Epithelial cell of esophagus (primary cell): ENCODE measurements around the gene CYP2W1.
A peak's percentile ranks its signal among the peaks of the same experiment; 100 is the strongest.

Experiments
- DNase-seq: peaks from one replicate; pipeline ENCODE4 v3.0.0; 2010; ENCODE audit warnings: low read depth
- H3K4me3 ChIP-seq: 2 replicates; pipeline ENCODE4 v1.5.1; 2011; ENCODE audit warnings: mild to moderate bottlenecking, low read length, control low read depth
- TF ChIP-seq, protein P1 (sequence below): IDR thresholded peaks from 2 replicates; pipeline ENCODE4 v1.5.1; 2011; ENCODE audit warnings: low read depth, mild to moderate bottlenecking, low read length, control low read depth, inconsistent platforms; ENCODE audit not compliant: insufficient read depth; ENCODE audit errors: missing control alignments

Gene CYP2W1

DNA sequence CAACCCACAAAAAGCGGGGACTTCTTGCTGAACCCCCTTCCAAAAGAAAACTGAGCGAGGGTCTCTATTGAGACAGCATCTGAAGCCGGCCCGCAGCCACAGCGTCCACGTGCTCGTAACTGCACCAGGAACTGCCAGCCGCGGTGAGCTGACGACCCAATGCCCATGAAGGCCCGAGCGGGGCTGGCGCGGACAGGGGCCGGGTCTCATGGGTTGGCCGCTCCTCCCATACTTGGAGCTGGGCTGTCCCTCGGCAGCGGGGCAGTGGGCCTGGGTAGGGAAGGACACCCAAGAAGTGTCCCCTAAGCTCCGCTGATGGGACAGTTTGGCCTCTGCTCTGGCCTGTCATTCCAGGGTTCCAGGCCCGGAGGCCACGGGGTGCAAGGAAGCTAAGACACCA lies 22.3 kb downstream of the CYP2W1 start:
- TF ChIP-seq, protein P1, sequence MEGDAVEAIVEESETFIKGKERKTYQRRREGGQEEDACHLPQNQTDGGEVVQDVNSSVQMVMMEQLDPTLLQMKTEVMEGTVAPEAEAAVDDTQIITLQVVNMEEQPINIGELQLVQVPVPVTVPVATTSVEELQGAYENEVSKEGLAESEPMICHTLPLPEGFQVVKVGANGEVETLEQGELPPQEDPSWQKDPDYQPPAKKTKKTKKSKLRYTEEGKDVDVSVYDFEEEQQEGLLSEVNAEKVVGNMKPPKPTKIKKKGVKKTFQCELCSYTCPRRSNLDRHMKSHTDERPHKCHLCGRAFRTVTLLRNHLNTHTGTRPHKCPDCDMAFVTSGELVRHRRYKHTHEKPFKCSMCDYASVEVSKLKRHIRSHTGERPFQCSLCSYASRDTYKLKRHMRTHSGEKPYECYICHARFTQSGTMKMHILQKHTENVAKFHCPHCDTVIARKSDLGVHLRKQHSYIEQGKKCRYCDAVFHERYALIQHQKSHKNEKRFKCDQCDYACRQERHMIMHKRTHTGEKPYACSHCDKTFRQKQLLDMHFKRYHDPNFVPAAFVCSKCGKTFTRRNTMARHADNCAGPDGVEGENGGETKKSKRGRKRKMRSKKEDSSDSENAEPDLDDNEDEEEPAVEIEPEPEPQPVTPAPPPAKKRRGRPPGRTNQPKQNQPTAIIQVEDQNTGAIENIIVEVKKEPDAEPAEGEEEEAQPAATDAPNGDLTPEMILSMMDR, result no peak
- H3K4me3 ChIP-seq, result no peak overlapping the region
- no peak for DNase-seq

- peak; percentile 38 for DNase-seq
- H3K4me3 ChIP-seq, result no peak overlapping the region
- TF ChIP-seq, protein P1, result no peak
Measured at GRCh38 chr7:1007901-1008300, 24.9 kb downstream of the CYP2W1 start.

DNA sequence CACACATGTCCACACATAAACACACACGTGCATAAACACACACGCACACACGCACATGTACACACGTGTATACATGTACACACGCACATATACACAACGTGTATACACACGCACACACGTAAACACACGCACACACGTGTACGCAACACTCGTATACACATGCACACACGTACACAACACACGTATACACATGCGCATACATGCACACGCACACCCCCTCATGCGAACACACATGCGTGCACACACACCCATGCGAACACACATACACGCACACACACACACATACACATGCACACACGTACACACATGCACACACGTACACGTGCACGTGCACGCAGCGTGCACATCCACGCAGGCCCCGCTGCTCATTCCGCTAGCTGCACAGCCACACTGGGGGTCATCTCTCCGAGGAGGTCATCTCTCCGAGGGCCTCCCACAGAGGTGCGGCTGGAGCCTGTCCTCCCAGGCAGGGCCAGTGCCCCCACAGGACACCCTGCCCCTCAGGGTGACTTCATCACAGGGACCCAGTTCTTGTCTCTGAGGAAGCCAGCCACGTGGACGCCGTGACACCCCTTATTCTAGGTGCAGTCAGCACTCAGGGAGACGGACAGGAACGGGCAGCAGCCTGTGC lies 25.9 kb downstream of the CYP2W1 start:
- H3K4me3 ChIP-seq, result no peak overlapping the region
- DNase-seq, result no peak
- TF ChIP-seq, protein P1, result no peak

GRCh38 chr7:1009747-1010146 lies 26.8 kb downstream of the CYP2W1 start:
- TF ChIP-seq, protein P1, result no peak
- no peak overlapping the region for H3K4me3 ChIP-seq

GRCh38 chr7:1010226-1010625 lies 27.2 kb downstream of the CYP2W1 start:
- TF ChIP-seq, protein P1, result no peak
- no peak overlapping the region for H3K4me3 ChIP-seq
- DNase-seq, result no peak

More at GRCh38 chr7:1009747-1010146, 26.8 kb downstream of the CYP2W1 start:
- DNase-seq, result no peak

DNA sequence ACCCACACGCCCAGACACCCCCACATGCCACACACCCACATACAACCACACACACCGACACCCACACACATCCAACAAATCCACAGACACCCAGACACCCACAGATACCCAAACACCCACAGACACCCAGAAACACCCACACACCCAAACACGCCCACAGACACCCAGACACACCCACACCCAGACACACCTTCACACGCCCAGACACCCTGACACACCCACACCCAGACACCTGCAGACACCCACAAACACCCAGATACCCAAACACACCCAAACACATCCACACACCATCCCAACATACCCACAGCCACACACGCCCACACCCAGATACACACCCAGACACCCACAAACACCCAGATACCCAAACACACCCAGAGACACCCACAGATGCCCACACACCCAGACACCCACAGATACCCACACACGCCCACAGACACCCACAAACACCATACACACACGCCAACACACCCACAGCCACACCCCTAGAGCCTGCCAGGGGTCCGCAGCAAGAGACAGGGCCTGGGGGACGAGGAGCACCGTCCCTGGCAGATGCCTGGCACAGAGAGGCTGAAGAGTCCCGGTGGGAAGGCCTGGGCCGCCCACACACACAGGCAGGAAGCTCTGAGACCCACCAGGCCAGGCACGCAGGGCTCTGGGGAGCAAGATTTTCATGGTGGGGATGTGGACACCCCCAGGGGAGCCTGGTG lies 28.5 kb downstream of the CYP2W1 start:
- DNase-seq, result no peak
- TF ChIP-seq, protein P1, result no peak
- H3K4me3 ChIP-seq, result no peak overlapping the region
